Esophagus muscularis mucosa (tissue), 4 donors: Measurements from ENCODE around the gene HAPSTR1. TPM values are rescaled to one million over a fixed set of nuclear protein-coding genes. Genes with fewer than 3 reads are reported as not detected.

Experiments used
- DNase-seq: peaks from one replicate; pipeline ENCODE4 v3.0.0-alpha.2; 2017; ENCODE audit errors: extremely low spot score
- H3K27ac ChIP-seq, 4 donors: fragments of 200-600 bp; sonication (generic); replicated peaks in 1 of 4; 1 replicate in 3 of 4; 2 replicates in 1 of 4; pipeline ENCODE4 v1.5.1; 2016 to 2019; ENCODE audit warnings: mild to moderate bottlenecking in 1 of 4
- H3K27me3 ChIP-seq, 4 donors: fragments of 200-600 bp; sonication (generic); one replicate each; pipeline versions ENCODE4 v1.5.1 to v1.6.0; 2016 to 2019
- H3K36me3 ChIP-seq, 4 donors: fragments of 200-600 bp; sonication (generic); one replicate each; pipeline ENCODE4 v1.5.1; 2016 to 2019
- H3K4me1 ChIP-seq, 4 donors: fragments of 200-600 bp; sonication (generic); one replicate each; pipeline ENCODE4 v1.5.1; 2016 to 2019
- H3K4me3 ChIP-seq, 4 donors: fragments of 200-600 bp; sonication (generic); 1 replicate in 2 of 4; 2 replicates in 2 of 4; pipeline ENCODE4 v1.5.1; 2016 to 2019; ENCODE audit warnings: mild to moderate bottlenecking in 4 of 4, moderate library complexity in 1 of 4
- H3K9me3 ChIP-seq, 4 donors: fragments of 200-600 bp; sonication (generic); 1 replicate in 3 of 4; 2 replicates in 1 of 4; pipeline ENCODE4 v1.5.1; 2016 to 2019
- CTCF ChIP-seq, 3 experiments: fragments of 200-600 bp in 2 of 3; fragments of 450-650 bp in 1 of 3; sonication (generic) in 2 of 3; IDR thresholded peaks; one replicate each; pipeline ENCODE4 v1.5.1; 2017 to 2019; ENCODE audit warnings: antibody characterized with exemption in 3 of 3, mild to moderate bottlenecking in 2 of 3, moderate library complexity in 1 of 3
- EP300 ChIP-seq: sonication (generic); formaldehyde crosslinking; IDR thresholded peaks from one replicate; pipeline ENCODE4 v1.6.1; 2017; ENCODE audit warnings: antibody characterized with exemption
- POLR2A ChIP-seq: fragments of 450-650 bp; IDR thresholded peaks from one replicate; pipeline ENCODE4 v1.6.1; 2017; ENCODE audit warnings: antibody characterized with exemption, moderate library complexity, mild to moderate bottlenecking, low read depth
- POLR2AphosphoS5 ChIP-seq, 2 donors: sonication (generic); formaldehyde crosslinking; IDR thresholded peaks; one replicate each; pipeline ENCODE4 v1.6.1; 2017; ENCODE audit warnings: antibody characterized with exemption in 2 of 2
- WGBS: methylation state at CpG from one replicate; pipeline ENCODE4 v1.1.5; 2018; 5-methylcytosine and 5-hydroxymethylcytosine counted together
- intact Hi-C: fragments of 100-400 bp; cut with DNase I; formaldehyde crosslinking; loops from one replicate; pipeline ENCODE4 v1.15.1; 2023
- total RNA-seq, 4 donors: library from RNA; depleted of rRNA; stranded (reverse); fragments of >200 nt; gene quantifications; one replicate each; pipeline versions ENCODE4 v1.1.0 to v1.2.1, GENCODE V29; 2016

Gene HAPSTR1
- total RNA-seq, 4 donors from 2014 or later = 51.7 to 65.2 (median 57.1) TPM

GRCh38 chr16:9124444-9124843 lies 33.0 kb downstream of the HAPSTR1 start:
- Histone ChIP-seq H3K9me3 (no peaks in the 10 kb centered on the region), H3K27me3 (no peaks in the 10 kb centered on the region), H3K36me3 (peaks cover 0 to 37% (median 32%) of the 10 kb centered on the region in 4 donors), H3K27ac (no peak overlapping the region), H3K4me1 (peaks cover 34 to 64% (median 51%) of the 10 kb centered on the region in 4 donors), H3K4me3 (no peak overlapping the region)
- TF ChIP-seq POLR2AphosphoS5 (IDR thresholded peaks at IDR 0.05) = no peak
- no peak for TF ChIP-seq POLR2A
- no peak for TF ChIP-seq EP300
- TF ChIP-seq CTCF (IDR thresholded peaks at IDR 0.05) = no peak
- 91% methylated on average over 7 of the region's 7 CpGs for WGBS
- intact Hi-C loops = no loop called here
- no peak for DNase-seq

- no peak for TF ChIP-seq CTCF (IDR thresholded peaks at IDR 0.05)
- no peak for TF ChIP-seq POLR2A
- no peak for TF ChIP-seq EP300
- TF ChIP-seq POLR2AphosphoS5 (IDR thresholded peaks at IDR 0.05) = no peak
- Histone ChIP-seq H3K9me3 (no peaks in the 10 kb centered on the region), H3K27ac (no peak overlapping the region), H3K36me3 (peaks cover 0 to 37% (median 32%) of the 10 kb centered on the region in 4 donors), H3K27me3 (no peaks in the 10 kb centered on the region), H3K4me1 (peaks cover 28 to 58% (median 45%) of the 10 kb centered on the region in 4 donors), H3K4me3 (no peak overlapping the region)
- WGBS = 78% methylated on average over 12 of the region's 12 CpGs
- no peak for DNase-seq
- intact Hi-C loops = no loop called here
Observed at GRCh38 chr16:9124908-9125584, 33.6 kb downstream of the HAPSTR1 start.

GRCh38 chr16:9125658-9126505 lies 34.4 kb downstream of the HAPSTR1 start:
- H3K9me3 ChIP-seq = no peaks in the 10 kb centered on the region
- no peak overlapping the region for H3K27ac ChIP-seq
- intact Hi-C loops = no loop called here
- peaks cover 0 to 37% (median 32%) of the 10 kb centered on the region in 4 donors for H3K36me3 ChIP-seq
- WGBS = 79% methylated on average over 15 of the region's 17 CpGs
- peaks cover 26 to 52% (median 39%) of the 10 kb centered on the region in 4 donors for H3K4me1 ChIP-seq
- no peak for TF ChIP-seq POLR2A
- TF ChIP-seq POLR2AphosphoS5 (IDR thresholded peaks at IDR 0.05) = peak in 1 of 2 donors; percentile 16
- no peak for TF ChIP-seq EP300
- H3K4me3 ChIP-seq = no peak overlapping the region
- H3K27me3 ChIP-seq = no peaks in the 10 kb centered on the region
- DNase-seq = no peak

- Histone ChIP-seq H3K4me3 (no peak overlapping the region), H3K9me3 (no peaks in the 10 kb centered on the region), H3K27me3 (no peaks in the 10 kb centered on the region), H3K4me1 (peaks cover 26 to 48% (median 37%) of the 10 kb centered on the region in 4 donors), H3K27ac (no peak overlapping the region), H3K36me3 (peaks cover 0 to 37% (median 30%) of the 10 kb centered on the region in 4 donors)
- intact Hi-C loops = no loop called here
- WGBS = 85% methylated on average over 2 of the region's 2 CpGs
- DNase-seq = no peak
- TF ChIP-seq POLR2A = no peak
- no peak for TF ChIP-seq CTCF (IDR thresholded peaks at IDR 0.05)
- no peak for TF ChIP-seq EP300
- TF ChIP-seq POLR2AphosphoS5 (IDR thresholded peaks at IDR 0.05) = no peak
Observed at GRCh38 chr16:9126609-9127008, 35.2 kb downstream of the HAPSTR1 start.
